OCI-LY3 (cell line): ENCODE data around the gene MS4A7.
"Not testable (repeated sequence)": the region's sequence is repeated elsewhere in the genome, so short reads cannot be mapped to it uniquely, and the experiment has no call there.

Experiments
- H2AFZ ChIP-seq: fragments of 200-600, 300-600 bp; shearing (Covaris generic); 2 replicates; pipeline ENCODE4 v1.6.0; 2014; ENCODE audit warnings: antibody characterized with exemption, low read depth, low read length
- H3K27ac ChIP-seq: fragments of 200-600, 300-600 bp; sonication (generic); 2 replicates; pipeline ENCODE4 v1.5.1; 2014; ENCODE audit warnings: mild to moderate bottlenecking, low read length, moderate library complexity, mixed read lengths
- H3K27me3 ChIP-seq: fragments of 200-600, 300-600 bp; sonication (generic); 2 replicates; pipeline ENCODE4 v1.6.1; 2014; ENCODE audit warnings: low read depth, low read length, mixed read lengths
- H3K36me3 ChIP-seq: fragments of 200-600, 300-600 bp; sonication (generic); replicated peaks from 2 replicates; pipeline ENCODE3; 2014; ENCODE audit warnings: low read depth, low read length, mixed read lengths
- H3K4me1 ChIP-seq: fragments of 300-600, 200-600 bp; sonication (generic); 2 replicates; pipeline ENCODE4 v1.6.1; 2014; ENCODE audit warnings: low read length, mixed read lengths
- H3K4me2 ChIP-seq: fragments of 200-600, 300-600 bp; sonication (generic); 2 replicates; pipeline ENCODE4 v1.6.1; 2014; ENCODE audit warnings: low read length, mixed read lengths
- H3K4me3 ChIP-seq: fragments of 300-600, 200-600 bp; sonication (generic); 2 replicates; pipeline ENCODE4 v1.5.1; 2014; ENCODE audit warnings: antibody characterized with exemption, mild to moderate bottlenecking, low read length, moderate library complexity
- H3K79me2 ChIP-seq: fragments of 300-600, 200-600 bp; shearing (Covaris generic); 2 replicates; pipeline ENCODE4 v1.6.1; 2014; ENCODE audit warnings: mild to moderate bottlenecking, low read length, mixed read lengths
- H3K9ac ChIP-seq: fragments of 300-600, 200-600 bp; shearing (Covaris generic); 2 replicates; pipeline ENCODE4 v1.6.0; 2014; ENCODE audit warnings: mild to moderate bottlenecking, low read length, moderate library complexity
- H3K9me3 ChIP-seq: fragments of 200-600, 300-600 bp; shearing (Covaris generic); 2 replicates; pipeline ENCODE4 v1.6.1; 2014; ENCODE audit warnings: low read length, mixed read lengths; ENCODE audit not compliant: insufficient read depth
- H4K20me1 ChIP-seq: fragments of 200-600, 300-600 bp; sonication (generic); 2 replicates; pipeline ENCODE4 v1.6.1; 2016; ENCODE audit warnings: low read length, mixed read lengths; ENCODE audit not compliant: insufficient read depth
- EZH2phosphoT487 ChIP-seq: fragments of 200-600 bp; shearing (Covaris generic); IDR thresholded peaks from 2 replicates; pipeline ENCODE4 v1.6.1; 2018; ENCODE audit warnings: antibody characterized with exemption, mixed run types, low read depth
- TF ChIP-seq, protein P1 (sequence below): fragments of 200-600, 300-600 bp; sonication (generic); IDR thresholded peaks from 2 replicates; pipeline ENCODE4 v1.5.1; 2014; ENCODE audit warnings: antibody characterized with exemption, low read length, low read depth

Gene MS4A7

DNA sequence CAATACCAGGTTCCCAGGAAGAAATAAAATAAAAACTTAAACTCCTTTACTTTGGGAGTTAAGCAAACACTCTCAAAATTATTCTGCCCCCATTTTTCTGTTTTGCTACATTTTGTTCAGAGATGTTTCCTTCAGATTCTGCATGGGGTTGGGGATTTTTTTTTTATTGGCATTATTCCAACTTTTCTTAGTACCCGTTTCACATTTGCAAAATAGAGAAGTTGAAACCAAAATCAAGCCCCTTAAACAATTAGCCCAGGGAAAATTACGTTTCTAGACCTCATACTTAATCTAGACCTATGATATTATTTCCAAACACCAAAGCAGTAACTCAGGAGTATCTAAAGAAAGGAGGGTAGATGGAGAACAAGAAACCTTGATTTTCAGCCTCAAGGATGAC, 20.6 kb upstream of the MS4A7 start:
- H3K79me2 ChIP-seq: no peaks in the 10 kb centered on the region
- H3K9me3 ChIP-seq: peaks cover 49% of the 10 kb centered on the region
- H3K4me2 ChIP-seq: peak overlapping the region; percentile 2; the same call in 1 of the 2 replicates
- TF ChIP-seq, protein P1, sequence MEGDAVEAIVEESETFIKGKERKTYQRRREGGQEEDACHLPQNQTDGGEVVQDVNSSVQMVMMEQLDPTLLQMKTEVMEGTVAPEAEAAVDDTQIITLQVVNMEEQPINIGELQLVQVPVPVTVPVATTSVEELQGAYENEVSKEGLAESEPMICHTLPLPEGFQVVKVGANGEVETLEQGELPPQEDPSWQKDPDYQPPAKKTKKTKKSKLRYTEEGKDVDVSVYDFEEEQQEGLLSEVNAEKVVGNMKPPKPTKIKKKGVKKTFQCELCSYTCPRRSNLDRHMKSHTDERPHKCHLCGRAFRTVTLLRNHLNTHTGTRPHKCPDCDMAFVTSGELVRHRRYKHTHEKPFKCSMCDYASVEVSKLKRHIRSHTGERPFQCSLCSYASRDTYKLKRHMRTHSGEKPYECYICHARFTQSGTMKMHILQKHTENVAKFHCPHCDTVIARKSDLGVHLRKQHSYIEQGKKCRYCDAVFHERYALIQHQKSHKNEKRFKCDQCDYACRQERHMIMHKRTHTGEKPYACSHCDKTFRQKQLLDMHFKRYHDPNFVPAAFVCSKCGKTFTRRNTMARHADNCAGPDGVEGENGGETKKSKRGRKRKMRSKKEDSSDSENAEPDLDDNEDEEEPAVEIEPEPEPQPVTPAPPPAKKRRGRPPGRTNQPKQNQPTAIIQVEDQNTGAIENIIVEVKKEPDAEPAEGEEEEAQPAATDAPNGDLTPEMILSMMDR: no peak
- TF ChIP-seq EZH2phosphoT487: no peak
- H2AFZ ChIP-seq: no peak overlapping the region
- H3K9ac ChIP-seq: no peak overlapping the region
- no peaks in the 10 kb centered on the region for H4K20me1 ChIP-seq
- no peak overlapping the region for H3K4me3 ChIP-seq
- no peak overlapping the region; the same call in 1 of the 2 replicates for H3K27ac ChIP-seq
- H3K27me3 ChIP-seq: no peaks in the 10 kb centered on the region
- H3K36me3 ChIP-seq: peaks cover 41% of the 10 kb centered on the region
- peaks cover 12% of the 10 kb centered on the region for H3K4me1 ChIP-seq

DNA sequence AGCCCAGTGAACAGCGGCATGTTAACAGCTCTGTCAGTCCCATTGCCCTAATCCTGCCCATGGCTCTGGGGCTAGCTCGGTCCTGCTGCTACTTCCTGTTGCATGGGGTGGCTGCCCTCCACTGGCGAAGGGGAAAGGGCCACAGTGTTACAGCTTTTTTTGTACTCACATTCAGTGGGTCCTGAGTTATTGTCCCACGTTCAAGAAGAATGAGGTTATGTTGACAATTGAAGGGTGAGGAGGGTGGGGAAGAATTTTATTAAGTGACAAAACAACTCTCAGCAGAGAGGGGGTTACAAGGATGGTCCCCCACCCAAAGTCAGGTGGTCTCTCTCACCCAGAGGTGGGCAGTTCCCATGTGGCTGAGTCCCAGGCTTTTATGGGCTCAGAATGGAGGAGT, 17.7 kb upstream of the MS4A7 start:
- no peak overlapping the region for H3K4me3 ChIP-seq
- H3K9ac ChIP-seq: no peak overlapping the region
- no peak overlapping the region for H2AFZ ChIP-seq
- H3K36me3 ChIP-seq: peaks cover 41% of the 10 kb centered on the region
- H3K4me2 ChIP-seq: no peak overlapping the region
- peaks cover 34% of the 10 kb centered on the region for H3K4me1 ChIP-seq
- no peaks in the 10 kb centered on the region for H3K79me2 ChIP-seq
- TF ChIP-seq, protein P1: no peak
- TF ChIP-seq EZH2phosphoT487: no peak
- no peak overlapping the region for H3K27ac ChIP-seq
- no peaks in the 10 kb centered on the region for H4K20me1 ChIP-seq
- H3K27me3 ChIP-seq: no peaks in the 10 kb centered on the region
- H3K9me3 ChIP-seq: peaks cover 42% of the 10 kb centered on the region

DNA sequence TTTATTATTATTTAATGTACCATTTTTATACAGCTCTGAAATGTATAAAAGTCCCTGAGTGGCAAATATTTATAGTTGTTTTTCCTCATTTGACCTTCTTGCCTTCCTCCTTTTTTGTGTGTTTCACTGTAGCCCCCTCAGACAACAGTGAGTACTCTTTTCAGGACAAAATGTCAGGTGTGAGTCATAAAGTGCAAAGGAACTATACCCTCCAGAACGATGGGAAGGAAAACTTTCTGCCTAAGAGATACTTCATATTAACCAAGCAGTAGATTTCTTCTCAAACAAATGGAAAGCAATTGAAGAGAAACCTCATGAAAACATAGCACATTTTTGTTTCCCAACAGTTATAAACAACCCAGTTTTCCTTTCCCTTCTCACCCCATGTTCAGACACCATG, 16.1 kb upstream of the MS4A7 start:
- Histone ChIP-seq H3K79me2 (no peaks in the 10 kb centered on the region), H3K27ac (no peak overlapping the region), H3K36me3 (peaks cover 38% of the 10 kb centered on the region), H3K4me2 (no peak overlapping the region), H4K20me1 (no peaks in the 10 kb centered on the region), H3K27me3 (no peaks in the 10 kb centered on the region), H3K4me1 (peaks cover 39% of the 10 kb centered on the region), H3K9ac (no peak overlapping the region), H2AFZ (no peak overlapping the region), H3K4me3 (no peak overlapping the region), H3K9me3 (peaks cover 43% of the 10 kb centered on the region)
- TF ChIP-seq, protein P1: no peak
- TF ChIP-seq EZH2phosphoT487: no peak

DNA sequence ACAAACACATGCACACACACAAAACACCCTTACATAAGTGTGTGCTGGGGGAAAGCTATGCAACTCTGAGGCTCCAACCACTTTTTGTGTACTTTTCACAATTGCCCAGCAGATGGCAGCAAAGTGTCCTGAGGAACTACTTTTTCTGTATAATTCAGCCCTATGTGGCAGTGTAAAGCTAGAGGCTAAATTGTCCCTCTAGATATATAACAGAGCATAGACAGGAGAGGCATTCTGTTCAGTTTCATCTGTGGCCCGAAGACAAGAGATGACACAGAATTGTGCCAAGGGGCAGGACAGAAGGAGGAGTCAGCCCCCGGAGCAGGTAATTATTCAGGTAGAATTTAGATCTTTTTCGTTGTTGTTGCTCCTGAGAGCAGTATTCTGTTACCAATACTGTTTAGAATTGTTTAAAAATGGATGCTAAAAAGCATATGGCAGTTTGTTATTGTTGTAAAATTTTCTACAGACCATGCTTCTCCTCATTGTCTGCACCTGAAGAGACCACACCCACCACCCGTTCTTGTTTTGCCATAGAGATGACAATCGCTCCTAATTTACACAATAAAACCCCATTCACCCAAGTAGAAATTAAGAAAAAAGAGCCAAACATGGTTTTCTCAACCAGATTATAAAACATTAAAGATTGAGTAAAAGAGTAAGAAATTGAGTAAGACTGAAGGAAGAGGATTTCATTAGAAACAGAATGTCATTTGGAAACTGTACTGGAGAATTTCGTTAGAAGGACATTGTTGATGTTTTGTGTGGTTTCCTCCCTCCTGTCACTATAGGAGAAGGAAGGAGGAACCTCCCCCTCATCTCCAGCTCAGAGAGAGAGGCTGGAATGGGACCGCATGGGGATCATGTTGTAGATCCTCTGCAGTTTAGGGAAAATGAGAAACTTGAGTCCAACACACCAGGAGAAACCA, 14.5 kb upstream of the MS4A7 start:
- peak overlapping the region; percentile 53 for H3K9ac ChIP-seq
- peak overlapping the region; percentile 77 for H3K4me2 ChIP-seq
- H3K79me2 ChIP-seq: no peaks in the 10 kb centered on the region
- H3K36me3 ChIP-seq: peaks cover 49% of the 10 kb centered on the region
- H3K27ac ChIP-seq: peak overlapping the region; percentile 65
- H4K20me1 ChIP-seq: no peaks in the 10 kb centered on the region
- peak overlapping the region; percentile 61 for H3K4me3 ChIP-seq
- no peak for TF ChIP-seq EZH2phosphoT487
- TF ChIP-seq, protein P1: peak; percentile 93
- H3K9me3 ChIP-seq: peaks cover 48% of the 10 kb centered on the region
- H2AFZ ChIP-seq: peak overlapping the region; percentile 56
- H3K27me3 ChIP-seq: no peaks in the 10 kb centered on the region
- peaks cover 41% of the 10 kb centered on the region for H3K4me1 ChIP-seq

DNA sequence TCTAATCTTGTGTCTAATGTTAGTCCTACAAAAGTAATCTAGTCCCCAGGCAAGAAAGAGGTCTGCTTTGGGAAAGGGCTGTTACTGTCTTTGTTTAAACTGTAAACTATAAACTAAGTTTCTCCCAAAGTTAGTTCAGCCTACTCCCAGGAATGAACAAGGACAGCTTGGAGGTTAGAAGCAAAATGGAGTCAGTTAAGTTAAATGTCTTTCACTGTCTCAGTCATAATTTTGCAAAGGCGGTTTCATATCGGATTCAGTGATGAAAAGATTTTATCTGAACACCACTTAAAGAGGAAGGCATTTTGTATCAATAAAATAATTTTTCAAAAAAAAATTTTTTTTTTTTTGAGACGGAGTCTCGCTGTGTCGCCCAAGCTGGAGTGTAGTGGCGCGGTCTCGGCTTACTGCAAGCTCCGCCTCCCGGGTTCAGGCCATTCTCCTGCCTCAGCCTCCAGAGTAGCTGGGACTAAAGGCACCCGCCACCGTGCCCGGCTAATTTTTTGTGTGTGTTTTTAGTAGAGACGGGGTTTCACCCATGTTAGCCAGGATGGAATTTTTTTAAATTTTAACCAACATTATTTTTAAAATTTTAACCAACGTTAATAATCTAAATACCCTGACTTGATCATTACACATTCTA, 11.9 kb upstream of the MS4A7 start:
- H3K9ac ChIP-seq, H3K4me2 ChIP-seq, H3K79me2 ChIP-seq, H3K27me3 ChIP-seq, H3K4me3 ChIP-seq, H2AFZ ChIP-seq, H4K20me1 ChIP-seq: not testable (repeated sequence)
- Histone ChIP-seq H3K9me3 (peaks cover 49% of the 10 kb centered on the region; the same call in 1 of the 2 replicates), H3K4me1 (peaks cover 41% of the 10 kb centered on the region), H3K27ac (peak overlapping the region; percentile 89), H3K36me3 (peaks cover 53% of the 10 kb centered on the region)
